Epidermal melanocyte (primary cell): Measurements from ENCODE around the gene NOX4.
"Not testable (repeated sequence)": the region's sequence is repeated elsewhere in the genome, so short reads cannot be mapped to it uniquely, and the experiment has no call there.

Experiments
- DNase-seq: peaks from one replicate; pipeline ENCODE4 v3.0.0; 2011; ENCODE audit warnings: low spot score; ENCODE audit not compliant: insufficient read length

NOX4 gene

GRCh38 chr11:89308272-89308671 lies 182.9 kb downstream of the NOX4 start:
- DNase-seq = not testable (repeated sequence)

DNA sequence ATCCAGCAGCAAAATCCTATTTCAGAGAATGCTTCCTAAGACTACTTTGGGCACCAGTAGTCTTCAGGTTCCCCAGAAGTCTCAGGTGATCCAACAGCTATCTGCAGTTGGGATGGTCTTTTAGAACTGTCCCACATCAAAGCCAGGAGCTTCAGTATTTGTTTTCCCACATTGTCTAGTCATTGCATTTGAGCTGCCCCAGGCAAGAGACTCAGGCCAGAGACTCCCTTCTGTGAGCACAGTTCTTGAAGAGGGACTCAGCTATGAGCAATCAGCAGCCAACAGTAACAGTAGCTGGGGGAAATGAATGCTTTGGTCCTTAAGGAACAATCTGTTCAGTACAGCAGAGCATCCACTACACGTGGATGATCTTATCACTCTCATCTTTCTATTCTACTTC lies 188.1 kb downstream of the NOX4 start:
- DNase-seq = not testable (repeated sequence)

GRCh38 chr11:89295023-89295422 lies 196.2 kb downstream of the NOX4 start:
- DNase-seq = not testable (repeated sequence)

GRCh38 chr11:89293965-89294679 lies 197.1 kb downstream of the NOX4 start:
- no peak for DNase-seq

- DNase-seq = not testable (repeated sequence)
These were observed 203.2 kb downstream of the NOX4 start for GRCh38 chr11:89288004-89288403.

DNA sequence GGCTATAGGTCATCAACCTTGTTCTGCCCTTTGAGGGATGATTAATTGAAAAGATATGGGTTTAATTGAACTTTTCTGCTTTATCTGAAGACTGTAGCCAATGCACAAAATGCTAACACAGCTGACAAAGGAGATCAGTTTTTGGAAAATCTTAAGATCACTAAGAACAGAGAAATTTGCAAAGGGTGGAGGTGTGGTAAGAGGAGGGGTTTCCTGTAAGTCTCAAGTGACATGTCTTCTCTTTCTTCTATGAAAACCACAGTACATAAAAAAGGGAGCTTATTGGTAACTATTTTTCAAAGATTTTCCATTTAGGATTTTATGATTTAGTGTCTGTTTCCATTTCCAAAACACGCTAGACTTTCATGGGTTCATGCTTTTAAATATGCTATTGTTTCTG lies 204.6 kb downstream of the NOX4 start:
- not testable (repeated sequence) for DNase-seq

DNA sequence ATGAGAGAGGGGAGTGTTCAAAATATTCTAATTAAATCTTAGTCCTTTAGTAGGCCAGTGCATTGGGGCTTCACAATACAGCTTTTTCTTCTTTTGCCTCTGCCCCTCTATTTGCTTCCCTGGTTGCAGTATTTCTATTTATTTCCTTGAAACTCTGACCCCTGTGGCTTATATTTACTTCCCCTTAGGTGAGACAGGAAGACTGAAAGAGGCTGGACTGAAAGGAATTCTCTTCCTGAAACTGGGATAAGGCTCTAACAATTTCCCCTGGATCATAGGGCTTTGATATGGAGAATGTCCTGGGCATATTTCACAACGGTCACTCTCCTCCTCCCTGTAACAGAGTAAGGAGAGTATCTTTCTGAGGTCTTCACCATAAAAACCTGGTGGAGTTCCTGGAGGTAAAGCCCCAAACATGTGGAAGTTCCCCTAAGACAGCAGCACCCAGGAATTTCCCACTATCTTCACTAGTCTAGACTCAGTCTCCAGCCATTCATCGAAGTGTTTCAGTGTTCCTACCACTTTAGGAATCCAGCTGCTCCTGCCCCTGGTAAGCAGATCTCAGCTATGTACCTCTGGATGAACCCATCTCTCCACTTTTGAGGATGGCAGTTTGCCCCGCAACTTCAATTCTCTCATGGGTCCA lies 210.0 kb downstream of the NOX4 start:
- DNase-seq = not testable (repeated sequence)

DNA sequence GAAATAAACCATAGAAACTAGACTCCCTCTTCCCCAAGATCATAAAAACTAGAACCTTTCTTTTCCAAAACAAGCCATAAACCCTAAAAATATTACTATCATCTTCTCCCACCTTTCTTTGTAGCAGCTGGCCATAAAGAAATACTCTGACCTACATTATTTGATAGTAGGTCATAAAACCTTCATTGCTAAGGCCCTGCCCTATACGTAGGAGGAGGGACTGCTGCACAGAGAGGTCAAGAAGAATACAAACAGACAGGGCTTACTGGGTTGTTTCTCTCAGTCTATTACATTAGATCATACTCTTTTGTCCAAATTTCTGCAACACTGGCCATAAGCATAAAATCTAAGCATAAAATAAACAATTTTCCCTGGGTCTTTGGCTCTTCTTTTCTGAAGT lies 212.0 kb downstream of the NOX4 start:
- no peak for DNase-seq

DNA sequence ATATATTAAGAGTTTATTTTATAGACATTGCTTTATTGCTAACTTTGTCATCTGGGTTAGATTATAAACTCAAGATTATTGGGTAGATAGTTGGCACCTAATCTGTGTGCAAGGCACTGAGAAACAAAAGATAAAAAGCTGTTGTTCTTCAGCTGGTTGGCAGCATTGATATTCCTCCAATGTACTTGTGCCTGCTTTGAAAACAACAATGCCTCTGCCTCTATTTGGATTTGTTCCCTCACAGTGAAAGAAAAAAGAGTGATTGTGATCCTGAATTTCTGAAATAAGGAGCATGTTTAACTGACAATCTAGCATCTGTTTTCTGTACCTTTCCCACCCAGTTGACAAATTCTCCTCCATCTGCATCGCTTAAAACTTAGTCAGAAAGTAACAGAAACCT lies 215.2 kb downstream of the NOX4 start:
- no peak for DNase-seq
